Activated CD4-positive, alpha-beta T cell treated with anti-CD3 and anti-CD28 coated beads, Interleukin-2, amount 50 U/mL, for 16 hours (primary cell): ENCODE data around the gene ADAM12.

ENCODE experiments used
- DNase-seq: peaks from one replicate; pipeline ENCODE4 v3.0.0-alpha.2; 2020

ADAM12 gene

DNA sequence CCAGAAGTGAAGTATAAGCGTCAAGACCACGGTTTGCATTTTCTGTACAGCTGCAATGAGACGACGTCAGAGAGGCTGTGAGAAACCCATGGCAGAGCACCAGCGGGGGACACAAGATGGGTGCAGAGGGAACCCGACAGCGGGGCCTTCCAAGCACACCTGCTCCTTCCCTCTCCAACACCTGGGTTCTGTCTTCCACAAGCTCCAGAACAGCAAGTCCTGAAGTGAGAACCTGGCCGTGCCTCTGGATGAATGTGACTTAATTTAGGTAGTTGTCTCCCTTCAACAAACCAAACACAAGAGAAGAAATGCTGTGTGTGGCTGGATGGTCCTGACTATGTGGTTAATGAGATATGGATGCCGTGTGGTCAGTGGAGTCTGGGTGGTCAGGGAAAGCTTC, 76.1 kb downstream of the ADAM12 start:
- DNase-seq: no peak

DNA sequence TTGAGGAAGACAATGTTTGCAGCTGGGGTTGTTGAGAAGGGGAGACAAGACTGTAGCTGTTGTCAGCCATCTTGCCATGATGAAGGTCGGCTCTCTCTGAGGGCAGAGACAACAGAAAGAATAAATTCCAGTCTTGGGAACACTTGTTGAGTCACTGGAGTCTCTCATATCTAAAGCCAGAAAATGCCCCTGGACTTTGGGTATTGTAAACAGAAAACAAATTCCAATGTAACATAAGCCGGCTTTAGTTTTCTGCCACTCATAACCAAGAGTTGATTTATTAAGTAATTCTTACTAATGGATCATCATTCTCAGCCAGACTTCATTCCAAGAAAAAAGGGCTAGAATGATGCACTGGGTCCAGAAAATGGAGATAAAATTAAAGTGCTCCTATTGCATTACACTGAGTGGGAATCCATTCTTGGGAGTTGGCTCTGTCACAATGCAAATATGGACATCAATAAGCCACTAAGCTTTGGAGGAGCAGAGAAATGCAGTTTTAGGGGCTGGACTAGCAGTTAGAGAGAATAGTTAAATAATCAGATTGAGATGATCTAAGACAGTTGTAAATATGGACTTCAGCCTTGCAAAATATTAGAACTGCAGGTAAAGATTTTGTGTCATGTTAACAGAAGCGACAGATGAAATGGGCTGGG, 78.9 kb downstream of the ADAM12 start:
- DNase-seq: no peak

DNA sequence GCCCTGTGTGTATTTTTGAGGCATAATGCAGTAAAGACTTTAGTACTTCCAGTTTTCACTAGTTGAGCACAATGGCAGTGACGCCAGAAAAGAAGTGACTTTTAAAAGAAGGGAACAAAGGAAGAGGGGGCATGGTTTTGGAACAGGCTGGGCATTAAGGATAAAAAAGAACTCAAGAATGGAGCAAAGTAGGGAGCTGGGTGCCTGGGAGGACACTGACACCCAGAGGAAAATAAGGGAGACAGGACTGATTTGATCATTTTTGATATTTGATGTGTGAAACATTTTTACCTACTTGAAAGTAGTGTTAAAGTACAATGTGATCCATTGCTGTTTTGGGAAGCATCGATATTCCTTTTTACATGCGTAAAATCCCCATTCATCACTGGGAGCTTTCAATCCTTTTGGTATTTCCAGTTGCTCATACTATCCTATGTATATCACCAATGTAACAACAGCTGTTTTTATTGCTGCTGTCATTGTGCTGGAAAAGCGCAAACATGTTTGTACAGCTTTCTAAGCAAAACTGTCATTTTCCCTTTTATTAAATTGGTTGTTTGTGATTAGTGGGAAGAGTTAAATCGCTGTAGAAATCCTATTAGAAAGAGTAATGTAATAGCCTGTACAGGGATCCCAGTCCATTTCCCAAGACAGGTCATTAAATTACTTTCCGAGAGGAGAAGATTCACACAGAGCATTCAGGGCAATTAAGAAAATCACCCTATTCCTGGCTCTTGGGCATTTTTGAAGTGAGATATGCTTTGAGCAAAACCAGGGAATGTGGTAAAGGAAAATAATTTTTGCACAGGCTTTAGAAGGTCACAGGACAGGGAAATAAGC, 85.2 kb downstream of the ADAM12 start:
- no peak for DNase-seq

DNA sequence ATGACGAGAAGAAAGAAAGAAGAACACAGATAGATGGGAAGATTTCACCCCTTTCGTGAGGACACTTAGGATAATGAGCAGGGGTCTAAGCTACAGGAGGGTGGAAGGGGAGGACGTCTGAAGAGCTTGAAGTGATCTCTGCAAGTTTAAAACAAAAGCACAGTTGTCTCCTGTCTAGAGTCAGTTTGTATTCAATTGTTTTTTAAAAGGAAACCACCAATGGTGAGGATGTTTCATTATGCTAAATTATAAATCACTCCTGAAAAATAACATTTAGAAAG, 85.9 kb downstream of the ADAM12 start:
- DNase-seq: no peak

DNA sequence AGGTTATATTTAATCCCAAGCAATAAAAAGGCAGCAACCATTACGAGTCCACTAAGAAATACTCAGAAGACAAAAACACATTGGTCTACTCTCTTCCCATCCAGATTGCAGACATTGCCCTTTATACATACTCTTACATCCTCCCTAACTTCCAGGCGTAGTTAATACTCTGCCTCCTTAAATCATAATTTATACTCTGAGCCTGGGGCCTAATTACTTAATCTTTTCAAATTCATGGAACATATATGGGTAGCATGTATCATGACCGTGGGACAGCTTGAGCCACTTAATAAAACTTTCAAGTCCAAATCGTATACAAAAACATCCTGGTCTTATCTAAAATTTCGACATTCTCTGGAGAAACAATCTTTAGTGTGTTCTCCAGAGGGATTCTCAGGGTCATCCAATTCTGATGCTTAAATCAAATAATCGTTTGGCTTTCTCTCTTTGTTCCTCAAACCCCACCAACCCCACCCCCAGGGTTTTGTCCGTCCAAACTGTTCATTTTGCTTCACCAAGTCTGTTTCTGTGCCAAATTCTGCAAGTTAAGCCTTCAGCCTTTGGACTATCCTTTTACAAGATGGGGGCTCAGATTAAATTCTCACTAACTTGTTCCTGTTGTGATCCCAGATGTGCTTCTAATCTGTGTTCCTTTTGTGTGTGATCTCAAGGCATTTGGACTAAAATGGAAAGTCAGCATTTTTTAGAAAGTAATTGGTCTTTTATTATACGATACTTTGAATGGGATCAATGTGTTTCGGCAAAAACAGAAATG, 86.4 kb downstream of the ADAM12 start:
- no peak for DNase-seq

DNA sequence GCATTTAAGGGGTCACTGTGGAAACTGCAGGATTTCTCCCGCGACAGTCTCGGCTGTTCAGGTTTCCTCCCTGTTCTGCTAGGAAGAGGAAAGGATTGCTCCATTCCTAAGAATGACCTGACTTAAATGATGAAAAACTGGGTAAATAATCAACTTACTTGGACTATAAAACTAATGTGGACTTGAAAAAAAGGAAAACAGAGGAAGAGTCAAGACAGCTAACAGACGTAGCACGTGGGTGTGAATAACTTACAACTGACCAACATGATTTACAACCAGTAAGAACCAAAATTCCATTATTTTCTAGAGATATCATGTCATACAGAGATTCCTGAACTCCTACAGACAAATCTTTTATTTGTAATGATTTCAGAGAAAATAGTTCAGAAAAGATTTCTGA, 93.8 kb downstream of the ADAM12 start:
- no peak for DNase-seq

DNA sequence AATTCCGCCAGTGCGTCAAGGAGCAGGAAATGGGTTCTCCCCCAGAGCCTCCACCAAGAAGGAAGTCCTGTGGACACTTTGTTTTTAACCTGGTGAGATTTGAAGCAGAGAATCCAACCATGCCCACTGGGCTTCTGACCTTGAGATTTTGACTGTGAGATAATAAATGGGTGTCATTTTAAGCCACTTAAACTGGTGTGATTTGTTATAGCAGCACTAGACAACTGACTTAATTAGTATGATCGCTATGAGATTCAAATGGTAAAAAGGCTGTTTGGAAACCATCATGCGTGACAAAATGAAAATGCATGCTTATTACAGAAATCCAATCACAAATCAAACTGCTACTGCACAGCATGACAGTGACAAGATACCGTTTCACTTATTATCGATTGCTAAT, 98.0 kb downstream of the ADAM12 start:
- DNase-seq: no peak

DNA sequence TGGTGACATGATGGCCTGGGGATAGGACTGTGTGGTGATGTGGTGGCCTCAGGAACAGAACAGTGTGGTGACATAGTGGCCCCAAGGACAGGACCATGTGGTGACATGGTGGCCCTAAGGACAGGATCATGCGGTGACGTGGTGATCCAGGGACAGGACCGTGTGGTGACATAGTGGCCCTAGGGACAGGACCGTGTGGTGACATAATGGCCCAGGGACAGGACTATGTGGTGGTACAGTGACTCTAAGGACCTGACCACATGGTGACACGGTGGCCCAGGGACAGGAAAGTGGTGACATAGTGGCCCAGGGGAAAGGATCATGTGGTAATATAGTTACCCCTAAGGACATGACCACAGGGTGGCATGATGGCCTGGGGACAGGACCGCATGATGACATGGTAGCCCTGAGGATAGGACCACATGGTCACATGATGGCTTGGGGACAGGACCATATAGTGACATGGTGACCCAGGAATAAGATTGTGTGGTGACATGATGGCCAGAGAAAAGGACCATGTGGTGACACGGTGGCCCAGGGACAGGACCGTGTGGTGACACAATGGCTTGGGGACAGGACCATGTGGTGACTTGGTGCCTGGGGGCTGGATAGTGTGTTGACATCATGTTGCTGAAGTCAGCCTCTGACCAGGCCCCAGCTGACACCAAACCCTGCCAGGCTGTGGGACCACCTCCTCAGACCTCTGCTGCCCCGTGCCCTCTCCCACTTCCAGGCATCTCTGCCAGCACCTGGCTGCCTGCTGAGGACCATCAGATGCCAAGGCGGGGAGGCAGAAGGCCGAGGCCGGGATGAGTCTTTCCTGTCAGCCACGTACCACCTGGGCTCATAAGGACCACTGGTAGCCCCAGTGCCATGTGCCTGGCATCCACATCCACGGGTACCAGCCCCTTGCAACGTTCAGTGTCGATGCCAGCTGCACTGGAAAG, 99.5 kb downstream of the ADAM12 start:
- no peak for DNase-seq

DNA sequence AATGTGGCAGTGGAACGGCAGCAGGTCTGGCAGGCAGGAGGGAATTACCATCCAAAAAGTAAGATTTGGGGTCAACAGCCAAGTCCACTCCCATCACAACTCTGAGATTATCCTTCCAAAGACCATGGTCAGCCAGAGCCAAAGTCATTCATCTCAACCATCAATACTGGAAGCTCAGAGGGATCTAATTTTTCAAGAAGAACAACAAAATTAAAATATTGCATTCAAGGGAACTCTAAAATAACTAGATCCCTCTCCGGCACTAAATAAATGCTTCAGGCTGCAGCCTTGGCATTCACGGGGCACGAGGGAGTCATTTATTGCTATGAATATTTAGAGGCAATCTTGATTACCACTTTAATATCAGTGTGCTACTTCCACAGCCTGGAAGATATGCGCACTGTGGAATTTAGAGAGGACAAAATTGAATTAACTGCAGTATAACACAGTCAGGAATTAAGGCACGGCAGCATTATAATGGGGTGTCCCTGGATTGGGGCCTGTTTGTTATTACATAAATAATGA, 102.0 kb downstream of the ADAM12 start:
- DNase-seq: no peak

DNA sequence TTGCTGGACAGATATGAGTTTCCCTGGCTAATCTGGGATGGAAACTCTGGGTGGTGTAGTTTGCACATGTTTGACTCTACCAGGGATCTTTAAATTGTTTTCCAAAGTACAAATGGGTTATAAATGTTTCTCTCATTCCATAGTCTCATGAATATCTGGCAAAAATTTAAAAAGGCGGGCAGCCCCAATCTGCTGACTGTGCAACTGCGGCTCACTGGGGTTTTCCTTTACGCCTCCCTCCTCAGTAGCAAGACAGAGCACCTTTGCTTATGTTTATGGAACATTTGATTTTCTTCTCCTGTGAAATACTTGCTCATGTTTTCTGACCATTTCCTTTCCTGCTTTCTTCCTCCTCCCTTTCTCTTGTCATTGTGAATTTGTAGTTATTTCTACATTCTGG, 105.0 kb downstream of the ADAM12 start:
- no peak for DNase-seq

DNA sequence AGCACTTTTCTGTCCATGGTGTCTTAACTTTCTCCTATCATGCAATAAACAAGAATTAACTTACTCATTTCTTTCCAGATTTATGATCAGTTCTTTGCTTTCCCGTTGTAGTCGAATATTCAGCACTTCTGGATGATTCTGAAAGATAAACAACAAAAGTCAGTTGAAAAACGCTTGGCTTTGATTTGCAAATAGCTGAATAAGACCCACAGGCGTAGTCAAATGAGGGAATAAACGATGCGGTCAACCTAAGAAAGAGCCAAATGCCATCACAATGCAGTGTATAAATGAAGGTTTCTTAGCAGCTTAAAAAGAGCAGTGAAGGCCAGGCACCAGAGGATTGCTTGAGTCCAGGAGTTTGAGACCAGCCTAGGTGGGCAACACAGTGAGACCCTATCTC, 109.4 kb downstream of the ADAM12 start:
- DNase-seq: no peak

DNA sequence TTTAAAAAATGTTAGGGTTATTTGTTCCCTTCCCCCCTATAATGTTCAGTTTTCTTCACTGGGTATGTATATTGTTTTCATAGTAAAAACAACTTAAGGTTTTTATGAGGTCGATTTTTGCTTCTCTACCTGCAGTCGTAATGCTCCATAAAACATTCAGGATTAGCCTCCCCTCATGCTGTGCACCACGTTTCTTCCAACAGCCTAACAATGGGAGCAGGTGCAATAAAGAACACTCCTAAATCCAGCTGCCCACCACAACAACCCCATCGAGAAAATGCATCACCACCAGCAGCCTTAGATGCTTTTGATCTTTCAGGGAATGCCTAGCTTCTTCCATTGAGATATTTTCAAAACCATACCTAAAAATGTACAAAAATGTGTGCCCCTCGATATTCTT, 111.1 kb downstream of the ADAM12 start:
- no peak for DNase-seq

DNA sequence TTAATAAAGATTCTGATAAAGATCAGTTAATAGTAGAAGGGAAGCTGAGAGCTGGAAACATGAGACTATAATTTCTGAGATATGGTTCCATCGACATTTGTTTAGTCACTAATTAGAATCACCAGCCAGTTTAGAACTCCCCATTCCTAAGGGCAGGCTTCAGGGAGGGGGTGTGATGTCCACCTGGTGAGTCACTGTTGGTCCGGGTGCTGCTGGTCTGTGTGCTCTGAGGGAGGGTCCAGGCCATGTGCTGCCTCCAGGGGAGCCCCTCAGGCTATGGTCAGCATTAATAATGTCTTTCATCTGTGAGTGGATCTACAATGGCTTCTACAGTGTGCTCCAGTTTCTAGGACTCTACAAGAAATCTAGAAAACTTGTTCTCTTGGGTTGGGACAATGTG, 115.8 kb downstream of the ADAM12 start:
- no peak for DNase-seq

DNA sequence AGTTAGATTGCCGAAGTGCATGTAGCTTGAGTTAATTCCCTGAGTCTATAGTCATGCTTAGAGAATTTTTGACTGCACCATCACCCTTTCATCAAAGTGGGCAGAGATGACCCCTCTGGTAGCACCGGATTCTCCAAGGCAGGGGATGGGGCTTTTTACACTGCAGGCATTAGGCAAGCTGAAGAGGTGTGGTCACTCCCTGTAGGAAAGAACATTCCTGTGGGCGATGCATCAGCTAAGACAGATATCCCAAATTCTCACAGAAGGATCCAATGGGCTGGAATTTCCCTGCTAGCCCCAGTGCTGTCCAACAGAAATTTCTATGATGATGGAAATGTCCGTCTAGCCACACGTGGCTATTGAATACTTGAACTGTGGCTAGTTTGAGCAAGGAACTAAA, 118.2 kb downstream of the ADAM12 start:
- DNase-seq: no peak

DNA sequence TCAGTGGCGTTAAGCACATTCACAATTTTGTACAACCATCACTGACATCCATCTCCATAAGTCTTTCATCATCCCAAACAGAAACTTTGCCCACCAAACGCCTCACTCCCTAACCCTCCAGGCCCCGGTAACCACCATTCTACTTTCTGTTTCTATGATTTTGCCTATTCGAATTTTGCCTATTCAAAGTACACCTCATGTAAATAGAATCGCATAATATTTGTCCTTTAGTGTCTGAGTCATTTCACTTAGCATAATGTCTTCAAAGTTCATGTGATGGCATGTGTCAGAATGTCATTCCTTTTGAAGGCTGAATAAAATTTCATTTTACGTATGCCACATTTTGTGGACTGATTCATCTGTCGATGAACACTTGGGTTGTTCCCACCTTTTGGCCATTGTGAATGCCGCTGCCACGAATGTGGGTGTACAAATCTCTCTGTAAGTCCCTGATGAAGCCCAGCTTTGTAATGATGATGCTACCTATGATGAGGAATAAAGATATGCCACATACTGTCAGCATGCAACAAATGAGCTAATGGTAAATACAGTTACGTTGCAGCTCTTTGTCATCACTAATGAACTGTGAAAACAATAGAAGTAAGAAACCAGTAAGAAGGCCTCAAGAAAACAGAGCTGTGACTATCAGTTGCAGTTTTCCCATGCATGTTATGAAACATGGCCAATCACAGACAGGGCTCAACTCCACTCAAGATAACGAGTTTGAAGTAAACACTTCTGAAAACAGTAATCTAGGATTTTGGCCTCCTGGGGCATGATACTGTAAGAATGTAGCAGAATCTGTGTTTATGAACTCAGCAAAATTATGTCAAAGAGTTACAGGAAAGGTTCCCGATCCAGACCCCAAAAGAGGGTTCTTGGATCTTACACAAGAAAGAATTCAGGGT, 120.0 kb downstream of the ADAM12 start:
- DNase-seq: no peak

DNA sequence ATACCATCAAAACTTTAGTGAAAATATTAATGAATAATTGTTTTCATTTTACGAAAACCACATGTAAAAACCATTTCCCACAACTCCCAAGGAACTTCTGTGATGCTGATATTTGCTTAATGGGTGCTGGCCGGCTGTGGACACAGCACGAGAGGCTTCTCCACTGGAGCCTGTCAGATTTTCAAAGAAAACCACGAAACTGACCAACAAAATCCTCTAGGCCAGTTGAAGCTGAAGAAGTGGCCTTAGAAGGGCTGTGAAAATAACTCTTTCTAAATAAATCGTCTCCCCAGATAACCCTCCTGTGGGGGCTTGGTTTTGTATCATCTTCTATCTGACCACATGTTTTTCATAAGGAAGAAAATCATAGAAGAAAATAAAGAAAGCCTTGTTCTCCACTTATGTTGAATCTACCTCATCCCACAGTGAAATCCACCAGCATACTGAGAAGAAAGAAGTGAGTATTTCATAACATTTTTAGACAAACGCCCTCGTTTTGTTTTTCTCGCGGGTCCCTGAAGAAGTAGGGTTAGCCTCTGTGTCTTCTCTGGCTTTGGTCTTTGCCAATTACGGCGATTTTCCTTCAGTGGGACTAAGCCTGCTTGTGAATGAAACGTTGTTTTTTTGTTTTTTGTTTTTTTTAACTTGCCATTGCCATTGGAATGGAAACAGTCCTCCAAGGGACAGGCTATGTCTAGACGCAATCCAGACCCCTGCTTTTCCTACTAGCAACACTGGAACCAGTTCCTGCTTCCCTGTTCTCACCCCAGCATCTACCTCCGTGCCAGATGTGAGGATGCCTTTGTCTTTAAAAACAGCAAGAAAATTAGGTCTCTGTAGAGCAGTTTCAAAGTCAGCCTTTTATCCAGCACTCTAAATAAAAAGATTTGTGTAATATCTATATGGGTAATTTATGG, 123.9 kb downstream of the ADAM12 start:
- no peak for DNase-seq

DNA sequence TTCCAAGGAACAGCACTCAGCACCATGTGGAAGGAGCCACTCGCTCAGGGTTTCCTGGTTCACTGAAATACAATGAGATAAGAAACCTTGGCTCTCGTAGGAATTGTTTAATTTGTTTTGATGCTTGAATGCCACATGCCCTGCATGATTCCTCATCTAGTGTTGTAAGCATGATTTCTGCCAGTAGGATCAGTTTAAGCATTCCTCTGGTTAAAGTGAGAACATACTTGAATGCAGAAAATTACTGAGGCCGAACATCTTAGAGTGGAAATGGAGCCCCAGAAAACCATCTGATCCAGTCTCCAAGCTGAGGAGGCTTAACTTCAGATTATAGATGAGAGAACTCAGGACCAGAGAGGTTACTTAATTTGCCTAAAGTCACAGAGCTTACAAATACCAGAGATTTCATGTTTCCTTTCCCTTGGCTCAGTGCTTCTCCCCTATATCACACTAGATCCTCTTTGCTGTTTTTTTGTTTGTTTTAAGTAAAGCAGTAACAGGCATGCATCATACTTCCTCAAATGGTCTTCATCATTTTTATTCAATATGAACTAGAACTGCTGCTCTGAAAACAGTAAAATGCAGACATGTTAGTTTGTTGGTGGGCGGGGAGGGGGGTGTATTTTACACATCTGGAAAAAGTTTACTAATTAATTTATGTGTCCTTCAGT, 125.1 kb downstream of the ADAM12 start:
- DNase-seq: no peak

DNA sequence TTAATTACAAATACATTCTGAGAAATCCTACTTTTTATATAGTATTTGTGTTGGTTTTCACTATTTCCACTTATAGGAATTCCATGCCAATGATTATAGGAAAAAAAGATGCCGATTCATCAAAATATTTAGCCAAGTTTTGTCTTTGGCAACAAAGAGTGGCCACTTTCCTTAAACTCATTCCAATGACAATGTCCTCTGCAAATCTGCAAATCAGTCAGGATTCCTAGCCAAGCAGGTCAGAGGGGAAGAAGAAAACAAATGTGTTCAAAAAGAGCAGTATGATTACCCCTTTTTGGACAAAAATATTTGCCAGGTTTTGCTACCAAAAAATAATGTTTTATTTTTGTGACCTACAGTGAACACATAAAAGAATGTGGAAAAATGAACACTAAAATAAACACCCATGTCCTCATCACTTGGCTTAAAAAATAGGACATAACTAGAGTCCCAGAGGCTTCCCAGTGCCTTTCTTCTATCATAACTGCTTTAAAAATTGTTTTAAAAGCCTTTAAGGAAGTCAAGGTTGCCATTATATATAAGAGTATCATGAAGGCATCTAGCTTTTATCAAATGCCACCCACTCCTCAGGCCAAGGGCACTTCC, 125.9 kb downstream of the ADAM12 start:
- no peak for DNase-seq

DNA sequence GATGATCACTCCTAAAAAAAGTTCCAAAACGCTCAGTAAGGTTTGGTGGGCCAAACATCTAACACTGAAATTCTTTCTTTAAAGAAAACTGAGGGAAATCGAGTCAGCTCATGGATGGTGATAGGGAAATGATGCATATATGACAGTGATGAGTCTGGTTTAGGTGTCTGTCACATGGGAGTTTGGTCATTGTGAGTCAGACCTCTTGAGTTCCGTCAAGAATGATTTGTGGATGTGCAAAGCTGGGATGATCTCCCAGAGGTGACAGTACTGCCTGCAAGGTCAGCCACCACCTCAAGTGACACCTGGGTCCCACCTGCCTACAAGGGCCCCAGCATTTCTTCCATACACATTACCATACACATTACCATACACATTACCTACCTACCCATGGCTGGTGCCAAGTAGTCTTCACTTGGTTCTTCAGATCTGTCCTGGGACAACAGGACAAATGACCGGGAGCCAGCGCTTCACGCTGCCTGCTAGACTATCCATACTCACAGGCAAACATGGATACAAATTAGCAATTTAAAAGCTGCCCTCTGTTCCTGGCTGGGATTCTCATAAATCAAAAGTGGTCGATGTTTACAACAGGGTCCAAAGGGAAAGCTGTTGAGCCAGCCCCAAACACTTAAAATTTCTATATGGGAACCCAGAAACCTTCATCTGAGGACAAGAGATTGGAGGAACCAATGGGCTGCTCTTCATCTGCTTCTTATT, 128.4 kb downstream of the ADAM12 start:
- no peak for DNase-seq
